ENCODE results near the gene STX11.

Gene STX11

DNA sequence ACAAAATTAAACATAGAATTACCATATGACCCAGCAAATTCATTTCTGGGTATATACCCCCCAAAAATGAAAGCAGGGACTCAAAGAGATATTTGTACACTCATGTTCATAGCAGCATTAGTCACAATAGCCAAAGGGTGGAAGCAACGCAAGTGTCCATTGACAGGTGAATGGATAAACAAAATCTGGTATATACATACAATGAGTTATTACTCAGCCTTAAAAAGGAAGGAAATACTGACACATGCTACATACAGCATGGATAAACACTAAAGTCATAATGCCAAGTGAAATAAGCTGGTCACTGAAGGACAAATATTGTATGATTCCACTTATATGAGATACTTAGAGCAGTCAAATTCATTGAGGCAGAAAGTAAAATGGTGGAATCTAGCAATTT is 5.3 kb upstream of the STX11 start:
- TF ChIP-seq POLR2AphosphoS5 (IDR thresholded peaks at IDR 0.05; ENCODE audit: low read depth, low read length) (no peak), TAF1 (IDR thresholded peaks at IDR 0.05; ENCODE audit: borderline replicate concordance, low read depth, low read length) (no peak), POLR2A (IDR thresholded peaks at IDR 0.05; ENCODE audit: low read depth, low read length) (no peak)
- no peak for DNase-seq (ENCODE audit: insufficient read length)
- FAIRE-seq: no peak

- DNase-seq (ENCODE audit: insufficient read length) (no peak), FAIRE-seq (no peak)
- no peak for TF ChIP-seq POLR2A (IDR thresholded peaks at IDR 0.05; ENCODE audit: low read depth, low read length)
- no peak for TF ChIP-seq POLR2AphosphoS5 (IDR thresholded peaks at IDR 0.05; ENCODE audit: low read depth, low read length)
- no peak for TF ChIP-seq TAF1 (IDR thresholded peaks at IDR 0.05; ENCODE audit: borderline replicate concordance, low read depth, low read length)
Observed at GRCh38 chr6:144145541-144145940, 4.8 kb upstream of the STX11 start.

DNA sequence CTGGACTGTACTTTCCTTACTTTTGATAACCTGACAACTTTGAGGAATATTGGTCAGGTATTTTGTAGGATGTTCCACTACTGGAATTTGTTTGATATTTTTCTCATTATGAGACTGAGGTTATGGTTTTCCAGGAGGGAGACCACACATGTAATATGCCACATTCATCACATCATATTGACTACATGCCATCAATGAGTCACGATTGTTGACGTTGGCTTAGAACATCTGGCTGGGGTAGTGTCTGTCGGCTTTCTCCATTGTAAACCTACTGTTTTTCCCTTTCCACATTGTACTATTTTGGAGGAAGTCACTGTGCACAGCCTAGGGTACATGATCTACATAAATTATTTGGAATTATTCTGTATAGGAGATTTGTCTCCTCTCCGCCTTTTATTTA is 1.4 kb upstream of the STX11 start:
- DNase-seq (ENCODE audit: insufficient read length) (no peak), FAIRE-seq (no peak)
- TF ChIP-seq POLR2AphosphoS5 (IDR thresholded peaks at IDR 0.05; ENCODE audit: low read depth, low read length) (no peak), TAF1 (IDR thresholded peaks at IDR 0.05; ENCODE audit: borderline replicate concordance, low read depth, low read length) (no peak), POLR2A (IDR thresholded peaks at IDR 0.05; ENCODE audit: low read depth, low read length) (no peak)

DNA sequence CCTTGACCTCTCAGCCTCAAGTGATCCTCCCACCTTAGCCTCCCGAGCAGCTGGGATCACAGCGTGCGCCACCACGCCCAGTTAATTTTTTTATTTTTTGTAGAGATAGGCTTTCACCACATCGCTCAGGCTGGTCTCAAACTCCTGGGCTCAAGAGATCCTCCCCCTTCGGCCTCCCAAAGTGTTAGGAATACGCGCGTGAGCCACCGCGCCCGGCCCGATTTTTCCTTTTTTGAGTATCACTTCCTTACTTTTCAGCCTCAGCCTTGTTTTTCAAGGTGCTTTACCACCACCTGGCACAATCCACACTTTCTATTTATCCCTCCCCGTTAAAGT is 791 bp upstream of the STX11 start:
- FAIRE-seq (no peak), DNase-seq (ENCODE audit: insufficient read length) (no peak)
- no peak for TF ChIP-seq POLR2A (IDR thresholded peaks at IDR 0.05; ENCODE audit: low read depth, low read length)

DNA sequence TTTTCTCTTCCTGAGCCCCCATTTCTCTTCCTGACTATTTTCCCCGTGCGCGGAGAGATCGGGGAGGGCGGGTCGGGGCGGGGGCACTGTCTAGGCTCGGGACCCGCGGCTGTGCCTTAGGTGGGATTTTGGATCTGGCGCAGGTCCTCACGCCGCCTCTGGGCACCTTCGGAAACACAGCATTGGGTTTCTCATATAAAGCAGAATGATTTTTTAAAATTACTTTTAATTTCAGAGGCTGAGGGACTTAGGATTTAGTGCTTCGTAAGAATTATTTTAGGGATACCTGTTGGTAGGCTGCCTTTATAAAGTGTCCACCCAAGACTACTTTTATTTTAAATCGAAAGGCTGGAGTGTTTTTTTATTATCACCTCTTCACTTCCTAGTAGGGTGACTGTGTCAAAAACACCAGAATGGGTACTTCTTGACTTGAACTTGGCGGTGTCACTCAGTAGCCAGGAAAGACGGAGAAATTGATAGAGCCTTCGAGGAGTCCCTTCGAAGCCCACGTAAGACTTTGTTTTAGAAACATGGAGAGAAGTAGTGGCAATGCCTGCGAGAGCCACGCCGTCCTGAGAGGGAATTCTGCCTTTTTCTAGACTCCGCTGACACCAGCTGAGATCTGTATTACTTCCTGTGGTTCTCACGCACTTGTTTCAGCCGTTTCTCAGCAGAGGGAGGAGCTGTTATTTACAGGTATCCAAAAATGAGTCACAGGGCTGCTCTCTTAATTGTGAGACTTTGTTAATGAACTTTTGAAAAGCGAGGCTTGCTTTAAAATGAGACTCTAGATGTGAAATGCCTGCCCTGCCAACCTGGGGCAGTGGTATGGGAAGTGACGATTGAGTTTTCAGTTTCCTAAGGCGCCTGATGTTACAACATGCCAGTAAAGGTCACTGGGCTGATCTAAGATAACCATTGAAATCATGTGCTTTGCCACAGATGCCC is 667 bp downstream of the STX11 start:
- peak; percentile 91 for FAIRE-seq
- TF ChIP-seq POLR2AphosphoS5 (IDR thresholded peaks at IDR 0.05; ENCODE audit: low read depth, low read length) (peak; percentile 80; the same call in 1 of the 2 replicates), TAF1 (IDR thresholded peaks at IDR 0.05; ENCODE audit: borderline replicate concordance, low read depth, low read length) (no peak; the same call in 1 of the 2 replicates), POLR2A (IDR thresholded peaks at IDR 0.05; ENCODE audit: low read depth, low read length) (peak; percentile 64)
- DNase-seq (ENCODE audit: insufficient read length): peak; percentile 23

- TF ChIP-seq POLR2A (IDR thresholded peaks at IDR 0.05; ENCODE audit: low read depth, low read length): no peak
- TF ChIP-seq TAF1 (IDR thresholded peaks at IDR 0.05; ENCODE audit: borderline replicate concordance, low read depth, low read length): no peak
- no peak for TF ChIP-seq POLR2AphosphoS5 (IDR thresholded peaks at IDR 0.05; ENCODE audit: low read depth, low read length)
- FAIRE-seq: no peak
Observed at GRCh38 chr6:144152334-144152900, 2.1 kb downstream of the STX11 start.

GRCh38 chr6:144153260-144153659 is 2.9 kb downstream of the STX11 start:
- no peak for DNase-seq (ENCODE audit: insufficient read length)
- peak; percentile 40 for FAIRE-seq
- TF ChIP-seq TAF1 (IDR thresholded peaks at IDR 0.05; ENCODE audit: borderline replicate concordance, low read depth, low read length): no peak
- TF ChIP-seq POLR2AphosphoS5 (IDR thresholded peaks at IDR 0.05; ENCODE audit: low read depth, low read length): no peak
- TF ChIP-seq POLR2A (IDR thresholded peaks at IDR 0.05; ENCODE audit: low read depth, low read length): no peak

More at GRCh38 chr6:144152334-144152900, 2.1 kb downstream of the STX11 start:
- DNase-seq (ENCODE audit: insufficient read length): no peak

GRCh38 chr6:144153971-144154370 is 3.7 kb downstream of the STX11 start:
- no peak for FAIRE-seq
- no peak for DNase-seq (ENCODE audit: insufficient read length)
- TF ChIP-seq POLR2AphosphoS5 (IDR thresholded peaks at IDR 0.05; ENCODE audit: low read depth, low read length) (no peak), TAF1 (IDR thresholded peaks at IDR 0.05; ENCODE audit: borderline replicate concordance, low read depth, low read length) (no peak), POLR2A (IDR thresholded peaks at IDR 0.05; ENCODE audit: low read depth, low read length) (no peak)

- FAIRE-seq (peak; percentile 76), DNase-seq (ENCODE audit: insufficient read length) (peak; percentile 19)
- no peak for TF ChIP-seq POLR2A (IDR thresholded peaks at IDR 0.05; ENCODE audit: low read depth, low read length)
- TF ChIP-seq POLR2AphosphoS5 (IDR thresholded peaks at IDR 0.05; ENCODE audit: low read depth, low read length): no peak
- no peak for TF ChIP-seq TAF1 (IDR thresholded peaks at IDR 0.05; ENCODE audit: borderline replicate concordance, low read depth, low read length)
Observed at GRCh38 chr6:144155529-144155928, 5.2 kb downstream of the STX11 start.

- no peak for FAIRE-seq
- no peak for TF ChIP-seq POLR2AphosphoS5 (IDR thresholded peaks at IDR 0.05; ENCODE audit: low read depth, low read length)
- TF ChIP-seq POLR2A (IDR thresholded peaks at IDR 0.05; ENCODE audit: low read depth, low read length): no peak
- TF ChIP-seq TAF1 (IDR thresholded peaks at IDR 0.05; ENCODE audit: borderline replicate concordance, low read depth, low read length): no peak
Observed at GRCh38 chr6:144156338-144156737, 6.0 kb downstream of the STX11 start.

GRCh38 chr6:144156991-144157390 is 6.7 kb downstream of the STX11 start:
- DNase-seq (ENCODE audit: insufficient read length): no peak
- FAIRE-seq: no peak
- TF ChIP-seq POLR2A (IDR thresholded peaks at IDR 0.05; ENCODE audit: low read depth, low read length): no peak
- no peak for TF ChIP-seq POLR2AphosphoS5 (IDR thresholded peaks at IDR 0.05; ENCODE audit: low read depth, low read length)
- TF ChIP-seq TAF1 (IDR thresholded peaks at IDR 0.05; ENCODE audit: borderline replicate concordance, low read depth, low read length): no peak

More at GRCh38 chr6:144156338-144156737, 6.0 kb downstream of the STX11 start:
- DNase-seq (ENCODE audit: insufficient read length): no peak

GRCh38 chr6:144158133-144158532 is 7.8 kb downstream of the STX11 start:
- TF ChIP-seq POLR2AphosphoS5 (IDR thresholded peaks at IDR 0.05; ENCODE audit: low read depth, low read length) (no peak), POLR2A (IDR thresholded peaks at IDR 0.05; ENCODE audit: low read depth, low read length) (no peak), TAF1 (IDR thresholded peaks at IDR 0.05; ENCODE audit: borderline replicate concordance, low read depth, low read length) (no peak)
- no peak for FAIRE-seq
- DNase-seq (ENCODE audit: insufficient read length): no peak
